GM18519 (cell line): ENCODE measurements around the gene LMNTD2.

Source experiments
- ATAC-seq: cut with Tn5 transposase; IDR thresholded peaks from one replicate; pipeline ENCODE4 v1.9.1; 2021; ENCODE audit warnings: mild to moderate bottlenecking, moderate library complexity; ENCODE audit not compliant: unreplicated experiment, low FRiP score

The LMNTD2 gene

GRCh38 chr11:560305-561147 lies at the start of gene LMNTD2, which contains the start of gene RASSF7:
Gene LMNTD2 (minus strand): TSS chr11:560738. CDS start chr11:560716, 22 bp downstream.
Gene RASSF7 (plus strand): TSS chr11:560970. CDS start chr11:561769, 799 bp downstream.
- peak; percentile 57 for ATAC-seq

GRCh38 chr11:609341-609811 lies 48.8 kb upstream of the LMNTD2 start:
- no peak for ATAC-seq

- no peak for ATAC-seq
These were observed 48.3 kb upstream of the LMNTD2 start for GRCh38 chr11:608791-609251.

- ATAC-seq, result no peak
These were observed 47.6 kb upstream of the LMNTD2 start for GRCh38 chr11:607971-608659.

GRCh38 chr11:607020-607780 lies 46.7 kb upstream of the LMNTD2 start:
- ATAC-seq, result no peak

- no peak for ATAC-seq
These were observed 45.7 kb upstream of the LMNTD2 start for GRCh38 chr11:606245-606644.

GRCh38 chr11:605286-606129 lies 45.0 kb upstream of the LMNTD2 start:
- no peak for ATAC-seq

GRCh38 chr11:603154-603553 lies 42.6 kb upstream of the LMNTD2 start:
- ATAC-seq, result no peak

GRCh38 chr11:601573-602245 lies 41.2 kb upstream of the LMNTD2 start:
- ATAC-seq, result no peak

GRCh38 chr11:598005-598680 lies 37.6 kb upstream of the LMNTD2 start:
- no peak for ATAC-seq

GRCh38 chr11:597166-597725 lies 36.7 kb upstream of the LMNTD2 start:
- ATAC-seq, result no peak

- no peak for ATAC-seq
These were observed 35.8 kb upstream of the LMNTD2 start for GRCh38 chr11:596374-596773.

GRCh38 chr11:595400-595799 lies 34.9 kb upstream of the LMNTD2 start:
- ATAC-seq, result no peak

- ATAC-seq, result no peak
These were observed 32.8 kb upstream of the LMNTD2 start for GRCh38 chr11:593347-593746.

GRCh38 chr11:592918-593317 lies 32.4 kb upstream of the LMNTD2 start:
- ATAC-seq, result no peak

GRCh38 chr11:592501-592900 lies 32.0 kb upstream of the LMNTD2 start:
- no peak for ATAC-seq

- ATAC-seq, result no peak
These were observed 30.5 kb upstream of the LMNTD2 start for GRCh38 chr11:590997-591396.

- no peak for ATAC-seq
These were observed 29.3 kb upstream of the LMNTD2 start for GRCh38 chr11:589798-590197.
